Fibroblast of mammary gland (primary cell): ENCODE measurements around the gene MAGEB17.

Source experiments
- DNase-seq: peaks from one replicate; pipeline ENCODE4 v3.0.0-alpha.2; 2010; ENCODE audit warnings: low read depth
- H3K4me3 ChIP-seq: 2 replicates; pipeline ENCODE4 v1.5.1; 2011; ENCODE audit warnings: low read depth, mild to moderate bottlenecking, low read length, moderate library complexity; ENCODE audit not compliant: control insufficient read depth
- CTCF ChIP-seq: conservative IDR thresholded peaks from 2 replicates; pipeline ENCODE4 v1.5.1; 2011; ENCODE audit warnings: low read depth, low read length, inconsistent platforms; ENCODE audit not compliant: control insufficient read depth, insufficient read depth

The MAGEB17 gene

GRCh38 chrX:16213961-16214360 lies 46.7 kb downstream of the MAGEB17 start:
- no peak for TF ChIP-seq CTCF
- peak; percentile 34 for DNase-seq

GRCh38 chrX:16215660-16216059 lies 48.4 kb downstream of the MAGEB17 start:
- H3K4me3 ChIP-seq: no peak overlapping the region
- no peak for TF ChIP-seq CTCF
- DNase-seq: no peak

More at GRCh38 chrX:16213961-16214360, 46.7 kb downstream of the MAGEB17 start:
- H3K4me3 ChIP-seq: no peak overlapping the region
